ENCODE results near the gene SLC17A2.

GRCh38 chr6:25921525-25922203, 8.8 kb downstream of the SLC17A2 start:
- TF ChIP-seq, protein P1, sequence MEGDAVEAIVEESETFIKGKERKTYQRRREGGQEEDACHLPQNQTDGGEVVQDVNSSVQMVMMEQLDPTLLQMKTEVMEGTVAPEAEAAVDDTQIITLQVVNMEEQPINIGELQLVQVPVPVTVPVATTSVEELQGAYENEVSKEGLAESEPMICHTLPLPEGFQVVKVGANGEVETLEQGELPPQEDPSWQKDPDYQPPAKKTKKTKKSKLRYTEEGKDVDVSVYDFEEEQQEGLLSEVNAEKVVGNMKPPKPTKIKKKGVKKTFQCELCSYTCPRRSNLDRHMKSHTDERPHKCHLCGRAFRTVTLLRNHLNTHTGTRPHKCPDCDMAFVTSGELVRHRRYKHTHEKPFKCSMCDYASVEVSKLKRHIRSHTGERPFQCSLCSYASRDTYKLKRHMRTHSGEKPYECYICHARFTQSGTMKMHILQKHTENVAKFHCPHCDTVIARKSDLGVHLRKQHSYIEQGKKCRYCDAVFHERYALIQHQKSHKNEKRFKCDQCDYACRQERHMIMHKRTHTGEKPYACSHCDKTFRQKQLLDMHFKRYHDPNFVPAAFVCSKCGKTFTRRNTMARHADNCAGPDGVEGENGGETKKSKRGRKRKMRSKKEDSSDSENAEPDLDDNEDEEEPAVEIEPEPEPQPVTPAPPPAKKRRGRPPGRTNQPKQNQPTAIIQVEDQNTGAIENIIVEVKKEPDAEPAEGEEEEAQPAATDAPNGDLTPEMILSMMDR (IDR thresholded peaks at IDR 0.05; ENCODE audit: low read depth, low read length, poor library complexity, severe bottlenecking) = no peak
- no peak for TF ChIP-seq EZH2phosphoT487 (IDR thresholded peaks at IDR 0.05; ENCODE audit: borderline replicate concordance, low read length)

All from DOHH2 (cell line).